Panc1 (cell line): ENCODE results near the gene SPRR2E.

Experiments
- CTCF ChIP-seq: fragments of 450-650 bp; IDR thresholded peaks from 2 replicates; pipeline ENCODE4 v1.5.1; 2017; ENCODE audit warnings: mild to moderate bottlenecking
- POLR2AphosphoS5 ChIP-seq: IDR thresholded peaks from 2 replicates; pipeline ENCODE4 v1.6.1; 2012; ENCODE audit warnings: mild to moderate bottlenecking, low read depth, low read length, moderate library complexity
- SIN3A ChIP-seq: IDR thresholded peaks from 2 replicates; pipeline ENCODE4 v1.6.1; 2012; ENCODE audit warnings: low read depth, mild to moderate bottlenecking, low read length, moderate library complexity, borderline replicate concordance; ENCODE audit not compliant: insufficient read depth
- TCF7L2 ChIP-seq: IDR thresholded peaks from 2 replicates; pipeline ENCODE4 v1.6.1; 2011; ENCODE audit warnings: mild to moderate bottlenecking, low read depth, low read length, inconsistent platforms
- TF ChIP-seq, protein P1 (sequence below), 2 experiments: IDR thresholded peaks; 2 replicates each; pipeline ENCODE4 v1.6.1; 2011 to 2012; ENCODE audit warnings: low read depth in 2 of 2, control low read depth in 1 of 2, low read length in 1 of 2, mild to moderate bottlenecking in 1 of 2, moderate library complexity in 1 of 2; ENCODE audit not compliant: insufficient read depth in 1 of 2

- TF ChIP-seq CTCF (no peak), SIN3A (no peak), POLR2AphosphoS5 (no peak), TCF7L2 (no peak)
- TF ChIP-seq, protein P1, sequence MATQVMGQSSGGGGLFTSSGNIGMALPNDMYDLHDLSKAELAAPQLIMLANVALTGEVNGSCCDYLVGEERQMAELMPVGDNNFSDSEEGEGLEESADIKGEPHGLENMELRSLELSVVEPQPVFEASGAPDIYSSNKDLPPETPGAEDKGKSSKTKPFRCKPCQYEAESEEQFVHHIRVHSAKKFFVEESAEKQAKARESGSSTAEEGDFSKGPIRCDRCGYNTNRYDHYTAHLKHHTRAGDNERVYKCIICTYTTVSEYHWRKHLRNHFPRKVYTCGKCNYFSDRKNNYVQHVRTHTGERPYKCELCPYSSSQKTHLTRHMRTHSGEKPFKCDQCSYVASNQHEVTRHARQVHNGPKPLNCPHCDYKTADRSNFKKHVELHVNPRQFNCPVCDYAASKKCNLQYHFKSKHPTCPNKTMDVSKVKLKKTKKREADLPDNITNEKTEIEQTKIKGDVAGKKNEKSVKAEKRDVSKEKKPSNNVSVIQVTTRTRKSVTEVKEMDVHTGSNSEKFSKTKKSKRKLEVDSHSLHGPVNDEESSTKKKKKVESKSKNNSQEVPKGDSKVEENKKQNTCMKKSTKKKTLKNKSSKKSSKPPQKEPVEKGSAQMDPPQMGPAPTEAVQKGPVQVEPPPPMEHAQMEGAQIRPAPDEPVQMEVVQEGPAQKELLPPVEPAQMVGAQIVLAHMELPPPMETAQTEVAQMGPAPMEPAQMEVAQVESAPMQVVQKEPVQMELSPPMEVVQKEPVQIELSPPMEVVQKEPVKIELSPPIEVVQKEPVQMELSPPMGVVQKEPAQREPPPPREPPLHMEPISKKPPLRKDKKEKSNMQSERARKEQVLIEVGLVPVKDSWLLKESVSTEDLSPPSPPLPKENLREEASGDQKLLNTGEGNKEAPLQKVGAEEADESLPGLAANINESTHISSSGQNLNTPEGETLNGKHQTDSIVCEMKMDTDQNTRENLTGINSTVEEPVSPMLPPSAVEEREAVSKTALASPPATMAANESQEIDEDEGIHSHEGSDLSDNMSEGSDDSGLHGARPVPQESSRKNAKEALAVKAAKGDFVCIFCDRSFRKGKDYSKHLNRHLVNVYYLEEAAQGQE (IDR thresholded peaks at IDR 0.05; ENCODE audit: insufficient read depth in 1 of 2, low read depth in 2 of 2, low read length in 1 of 2), result no peak
Observed at GRCh38 chr1:153058826-153059784, 35.2 kb downstream of the SPRR2E start.
